HepG2 (cell line): Measurements from ENCODE around the gene TBC1D2B. TPM values are rescaled to one million over a fixed set of nuclear protein-coding genes. Genes with fewer than 3 reads are reported as not detected.
A peak's percentile ranks its signal among the peaks of the same experiment; 100 is the strongest.

Source experiments
- ATAC-seq: fragments of 200-7000 bp; cut with Tn5 transposase; 3 replicates; pipeline ENCODE4 v1.9.1; 2020; ENCODE audit warnings: mild to moderate bottlenecking, moderate library complexity
- BruUV-seq: library from RNA; stranded (reverse); fragments of 400-500 nt; replicated peaks from 2 replicates; lab custom pipeline; 2021; lab: Mats Ljungman, UMichigan
- CTCF ChIA-PET: fragments of 300-600 bp; formaldehyde crosslinking; extraction: SDS; loops from one replicate; lab custom pipeline; 2021; ENCODE audit warnings: low total read pairs, inconsistent platforms, low intra/inter-chr PET ratio; lab: Yijun Ruan, JAX
- POLR2A ChIA-PET: fragments of 350-600 bp; sonication (Branson Sonifier 250); formaldehyde crosslinking; loops from one replicate; lab custom pipeline; 2020; ENCODE audit warnings: antibody characterized with exemption, inconsistent platforms; lab: Yijun Ruan, JAX
- DNase-seq: peaks from one replicate; pipeline ENCODE4 v3.0.0-alpha.2; 2015; ENCODE audit warnings: low spot score
- FAIRE-seq: peaks from 3 replicates; lab custom pipeline; 2011; peaks lifted over from hg19 to GRCh38; lab: Jason Lieb, UNC
- H2AFZ ChIP-seq: one replicate; pipeline ENCODE4 v1.6.1; 2011; ENCODE audit warnings: low read length, inconsistent platforms
- H3K27ac ChIP-seq: fragments of 300-600 bp; 3 replicates; pipeline ENCODE4 v1.8.0; 2011; ENCODE audit warnings: mixed run types, mild to moderate bottlenecking, mixed read lengths, low read length, inconsistent platforms; ENCODE audit not compliant: insufficient read depth; ENCODE audit errors: extremely low read length
- H3K27me3 ChIP-seq, 2 experiments: fragments of 200-600 bp in 1 of 2; 2 replicates in 1 of 2; 3 replicates in 1 of 2; pipeline versions ENCODE4 v1.6.0 to v1.8.0; 2011; ENCODE audit warnings: low read length in 2 of 2, mild to moderate bottlenecking in 2 of 2, moderate library complexity in 2 of 2, inconsistent platforms in 1 of 2; ENCODE audit not compliant: insufficient read depth in 2 of 2, control insufficient read depth in 1 of 2
- H3K36me3 ChIP-seq, 2 experiments: fragments of 200-600 bp in 1 of 2; replicated peaks in 1 of 2; 2 replicates in 1 of 2; 3 replicates in 1 of 2; pipeline versions ENCODE4 v1.5.1 to v1.8.0; 2011; ENCODE audit warnings: low read length in 2 of 2, inconsistent platforms in 1 of 2; ENCODE audit not compliant: insufficient read depth in 2 of 2, control insufficient read depth in 1 of 2
- H3K4me1 ChIP-seq: 2 replicates; pipeline ENCODE4 v1.5.1; 2012; ENCODE audit warnings: low read length, inconsistent platforms; ENCODE audit not compliant: insufficient read depth
- H3K4me2 ChIP-seq: 2 replicates; pipeline ENCODE4 v1.6.0; 2011; ENCODE audit warnings: low read depth, low read length, inconsistent platforms
- H3K4me3 ChIP-seq, 3 experiments: fragments of 200-600 bp in 1 of 3; sonication (generic), shearing (Covaris generic) in 1 of 3; replicated peaks in 1 of 3; 2 replicates each; pipeline ENCODE4 v1.5.1; 2011 to 2016; ENCODE audit warnings: low read length in 3 of 3, inconsistent platforms in 2 of 3, low read depth in 2 of 3, mild to moderate bottlenecking in 2 of 3, control low read depth in 1 of 3, mixed read lengths in 1 of 3; ENCODE audit not compliant: insufficient read depth in 1 of 3
- H3K79me2 ChIP-seq: one replicate; pipeline ENCODE4 v1.6.1; 2011; ENCODE audit warnings: low read length, inconsistent platforms; ENCODE audit not compliant: insufficient read depth
- H3K9ac ChIP-seq: 2 replicates; pipeline ENCODE4 v1.6.0; 2011; ENCODE audit warnings: mild to moderate bottlenecking, low read depth, low read length, inconsistent platforms; ENCODE audit not compliant: insufficient read depth
- H3K9me3 ChIP-seq: 2 replicates; pipeline ENCODE4 v1.5.1; 2012; ENCODE audit warnings: mild to moderate bottlenecking, low read length
- H4K20me1 ChIP-seq: 2 replicates; pipeline ENCODE4 v1.6.0; 2011; ENCODE audit warnings: inconsistent platforms, mild to moderate bottlenecking, low read length, moderate library complexity; ENCODE audit not compliant: insufficient read depth
- E2F5 ChIP-seq: sonication (generic); formaldehyde crosslinking; conservative IDR thresholded peaks from 2 replicates; pipeline ENCODE4 v1.4.0; 2020; ENCODE audit warnings: missing genetic modification reagents
- FOXP4 ChIP-seq: sonication (generic); formaldehyde crosslinking; IDR thresholded peaks from 2 replicates; pipeline ENCODE4 v1.4.0; 2020; ENCODE audit warnings: missing genetic modification reagents
- HMGXB4 ChIP-seq, 2 experiments: sonication (generic) in 1 of 2; formaldehyde crosslinking in 1 of 2; IDR thresholded peaks; 2 replicates each; pipeline versions ENCODE4 v1.4.0 to v1.6.1; 2018 to 2020; ENCODE audit warnings: missing genetic modification reagents in 2 of 2, borderline replicate concordance in 1 of 2, low read depth in 1 of 2, mild to moderate bottlenecking in 1 of 2, missing biosample characterization in 1 of 2
- HOXA5 ChIP-seq: sonication (generic); formaldehyde crosslinking; IDR thresholded peaks from 2 replicates; pipeline ENCODE4 v1.4.0; 2020; ENCODE audit warnings: missing genetic modification reagents
- KMT2A ChIP-seq: sonication (generic); formaldehyde crosslinking; IDR thresholded peaks from 2 replicates; pipeline ENCODE4 v1.4.0; 2020; ENCODE audit warnings: missing genetic modification reagents
- MIXL1 ChIP-seq: IDR thresholded peaks from 2 replicates; pipeline ENCODE4 v1.6.1; 2016
- NFKBIZ ChIP-seq: IDR thresholded peaks from 2 replicates; pipeline ENCODE4 v1.6.1; 2018; ENCODE audit warnings: missing genetic modification reagents, missing compliant biosample characterization
- PRDM15 ChIP-seq: sonication (generic); formaldehyde crosslinking; IDR thresholded peaks from 2 replicates; pipeline ENCODE4 v1.4.0; 2020; ENCODE audit warnings: missing genetic modification reagents
- STAG1 ChIP-seq: sonication (generic); formaldehyde crosslinking; IDR thresholded peaks from 2 replicates; pipeline ENCODE4 v1.4.0; 2020; ENCODE audit warnings: missing genetic modification reagents
- TERF1 ChIP-seq: sonication (generic); formaldehyde crosslinking; IDR thresholded peaks from 2 replicates; pipeline ENCODE4 v1.8.0; 2022; ENCODE audit warnings: mild to moderate bottlenecking, missing genetic modification reagents, moderate library complexity
- ZBTB38 ChIP-seq: sonication (generic); formaldehyde crosslinking; IDR thresholded peaks from 2 replicates; pipeline ENCODE4 v1.5.1; 2020; ENCODE audit warnings: mild to moderate bottlenecking, missing genetic modification reagents
- ZNF256 ChIP-seq: sonication (generic); formaldehyde crosslinking; conservative IDR thresholded peaks from 2 replicates; pipeline ENCODE4 v1.4.0; 2020; ENCODE audit warnings: missing genetic modification reagents
- WGBS: methylation state at CpG from one replicate; pipeline ENCODE4 v1.1.6; 2017; ENCODE audit warnings: low lambda C conversion rate; 5-methylcytosine and 5-hydroxymethylcytosine counted together
- in situ Hi-C: cut with HindIII; loops from 2 replicates; pipeline ENCODE4 v1.10.0; 2017; ENCODE audit warnings: low pct_unique_long_range_greater_than_20kb; ENCODE audit not compliant: extremely low pct_ligation_motif_present
- intact Hi-C: fragments of 100-400 bp; cut with micrococcal nuclease; formaldehyde crosslinking; loops from one replicate; pipeline ENCODE4 v1.10.0; 2022; ENCODE audit not compliant: unreplicated experiment
- polyA plus RNA-seq, 8 experiments: library from polyadenylated mRNA; depleted of rRNA in 3 of 8; stranded (reverse) in 7 of 8; unstranded in 1 of 8; fragments of >200 nt; fragmentation: Illumina TruSeq in 4 of 8; extraction: Trizol in 4 of 8; gene quantifications; 2 replicates each; pipeline versions ENCODE4 v1.2.1 to v1.2.3, GENCODE V29; 2011 to 2016; ENCODE audit warnings: low read depth in 4 of 8, missing spikeins in 1 of 8, mixed read lengths in 1 of 8; ENCODE audit not compliant: insufficient read depth in 1 of 8
- total RNA-seq, 5 experiments: library from RNA; depleted of rRNA; stranded (reverse); fragments of >200 nt; fragmentation: Illumina TruSeq; extraction: Trizol; gene quantifications; 2 replicates each; pipeline ENCODE4 v1.2.3, GENCODE V29; 2016; ENCODE audit warnings: low read depth in 1 of 5

The TBC1D2B gene
- total and polyA plus RNA-seq, 2 of the 13 experiments (the other 11 are each of a cell fraction or from before 2014, with no cell fraction given) = 10.1 to 14.4 TPM

GRCh38 chr15:78000091-78000926 lies 77.2 kb downstream of the TBC1D2B start (continued):
- no peak for TF ChIP-seq KMT2A (CRISPR knock-in tag)
- TF ChIP-seq ZBTB38 = peak; percentile 70
- TF ChIP-seq FOXP4 (CRISPR knock-in tag) = no peak
- 0 out of 4 replicates have a peak, but pooled peaks of 1 of the 2 experiments have one; percentile 29 for TF ChIP-seq HMGXB4 (CRISPR knock-in tag; IDR thresholded peaks at IDR 0.05; ENCODE audit: borderline replicate concordance in 1 of 2, low read depth in 1 of 2)
- peak; percentile 96 for TF ChIP-seq STAG1 (CRISPR knock-in tag)
- peak; percentile 46; the same call in 1 of the 2 replicates for TF ChIP-seq MIXL1 (CRISPR knock-in tag)

- ATAC-seq (no peak), DNase-seq (no peak), FAIRE-seq (no peak)
- Histone ChIP-seq H3K79me2 (no peaks in the 10 kb centered on the region), H3K4me2 (no peak overlapping the region), H3K27ac (no peak overlapping the region), H3K27me3 (no peaks in the 10 kb centered on the region), H3K36me3 (peaks cover 4 to 14% of the 10 kb centered on the region in 2 experiments; a peak in 3 of 5 replicates), H2AFZ (no peak overlapping the region), H3K9me3 (no peaks in the 10 kb centered on the region), H3K4me1 (no peaks in the 10 kb centered on the region), H3K4me3 (no peak overlapping the region), H4K20me1 (no peaks in the 10 kb centered on the region), H3K9ac (no peak overlapping the region)
- ChIA-PET POLR2A (no interaction called here), CTCF (interaction anchor here (1.8 kb wide), 1 partner anchor 109 kb away, joined by 29 read pairs; no protein-coding TSS in a partner anchor)
- BruUV-seq = no TSS peak
- WGBS = 97% methylated on average over 15 of the region's 15 CpGs
- in situ Hi-C loops (no loop called here), intact Hi-C loops (no loop called here)
- no peak for TF ChIP-seq PRDM15 (CRISPR knock-in tag)
- TF ChIP-seq NFKBIZ (CRISPR knock-in tag) = no peak
- TF ChIP-seq HOXA5 (CRISPR knock-in tag) = no peak
- no peak for TF ChIP-seq ZNF256
- no peak for TF ChIP-seq TERF1 (CRISPR knock-in tag)
- no peak for TF ChIP-seq E2F5 (CRISPR knock-in tag)
These were observed 78.0 kb downstream of the TBC1D2B start for GRCh38 chr15:77999486-77999885.
